ENCODE measurements around the gene TMPRSS11B. TPM values are rescaled to one million over a fixed set of nuclear protein-coding genes. Genes with fewer than 3 reads are reported as not detected.
A peak's percentile ranks its signal among the peaks of the same experiment; 100 is the strongest.
"Not testable (repeated sequence)": the region's sequence is repeated elsewhere in the genome, so short reads cannot be mapped to it uniquely, and the experiment has no call there.

TMPRSS11B gene
- polyA plus RNA-seq, 1 donor (not counting 4 experiments of a cell fraction or from before 2014, with no cell fraction given): 0.58 TPM

DNA sequence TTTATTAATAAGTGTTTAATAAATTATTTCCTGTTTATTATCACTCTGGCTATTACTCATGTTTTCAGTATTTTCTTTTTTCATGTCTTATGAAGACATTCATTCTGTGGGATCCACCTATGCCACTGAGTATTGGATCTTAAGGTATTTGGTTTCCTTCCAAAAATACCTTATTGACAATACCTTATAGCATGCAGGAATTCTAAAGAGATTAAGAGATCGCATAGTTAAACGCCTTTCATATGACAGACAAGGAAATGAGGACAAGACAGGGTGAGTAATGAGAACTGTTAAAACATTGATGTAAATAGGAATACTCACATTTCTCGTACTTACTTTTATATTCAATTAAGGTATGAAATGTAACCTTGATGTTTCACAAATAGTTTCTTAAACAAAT is 38.2 kb upstream of the TMPRSS11B start:
- Histone ChIP-seq H3K4me2 (ENCODE audit: control insufficient read depth, extremely low read depth, insufficient read depth, low read depth, low read length) (peak overlapping the region; percentile 2), H2AFZ (ENCODE audit: control insufficient read depth, low read length) (peak overlapping the region; percentile 19), H3K9me1 (ENCODE audit: control insufficient read depth, extremely low read depth, insufficient read depth, low read length) (no peaks in the 10 kb centered on the region), H3K4me1 (ENCODE audit: control insufficient read depth, extremely low read depth, insufficient read depth, low read length) (peaks cover 13% of the 10 kb centered on the region), H3K27ac (ENCODE audit: control insufficient read depth, insufficient read depth, low read length) (no peak overlapping the region), H3K9ac (ENCODE audit: control insufficient read depth, extremely low read depth, insufficient read depth, low read length) (no peak overlapping the region), H4K20me1 (ENCODE audit: control insufficient read depth, extremely low read depth, insufficient read depth, low read length) (no peaks in the 10 kb centered on the region), H3K79me2 (ENCODE audit: control insufficient read depth, insufficient read depth, low read length) (no peaks in the 10 kb centered on the region), H3K9me3 (ENCODE audit: control insufficient read depth, low read depth, low read length) (no peaks in the 10 kb centered on the region), H3K36me3 (ENCODE audit: control insufficient read depth in 2 of 2, extremely low read depth in 1 of 2, insufficient read depth in 2 of 2, low read length in 2 of 2) (no peaks in the 10 kb centered on the region), H3K27me3 (ENCODE audit: control insufficient read depth, extremely low read depth, insufficient read depth, low read length) (no peaks in the 10 kb centered on the region), H3K4me3 (ENCODE audit: control insufficient read depth in 2 of 3, extremely low read depth in 1 of 3, insufficient read depth in 2 of 3, low read depth in 1 of 3, low read length in 3 of 3) (no peak overlapping the region)
- dilution Hi-C loops (cut with MboI; ENCODE audit: extremely low pct_ligation_motif_present, low sequenced_read_pairs): no loop called here
- DNase-seq (ENCODE audit: low read depth, low spot score): peak; percentile 23
- TF ChIP-seq, protein P1, sequence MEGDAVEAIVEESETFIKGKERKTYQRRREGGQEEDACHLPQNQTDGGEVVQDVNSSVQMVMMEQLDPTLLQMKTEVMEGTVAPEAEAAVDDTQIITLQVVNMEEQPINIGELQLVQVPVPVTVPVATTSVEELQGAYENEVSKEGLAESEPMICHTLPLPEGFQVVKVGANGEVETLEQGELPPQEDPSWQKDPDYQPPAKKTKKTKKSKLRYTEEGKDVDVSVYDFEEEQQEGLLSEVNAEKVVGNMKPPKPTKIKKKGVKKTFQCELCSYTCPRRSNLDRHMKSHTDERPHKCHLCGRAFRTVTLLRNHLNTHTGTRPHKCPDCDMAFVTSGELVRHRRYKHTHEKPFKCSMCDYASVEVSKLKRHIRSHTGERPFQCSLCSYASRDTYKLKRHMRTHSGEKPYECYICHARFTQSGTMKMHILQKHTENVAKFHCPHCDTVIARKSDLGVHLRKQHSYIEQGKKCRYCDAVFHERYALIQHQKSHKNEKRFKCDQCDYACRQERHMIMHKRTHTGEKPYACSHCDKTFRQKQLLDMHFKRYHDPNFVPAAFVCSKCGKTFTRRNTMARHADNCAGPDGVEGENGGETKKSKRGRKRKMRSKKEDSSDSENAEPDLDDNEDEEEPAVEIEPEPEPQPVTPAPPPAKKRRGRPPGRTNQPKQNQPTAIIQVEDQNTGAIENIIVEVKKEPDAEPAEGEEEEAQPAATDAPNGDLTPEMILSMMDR (optimal IDR thresholded peaks at IDR 0.05 in 1 of 3, IDR thresholded peaks at IDR 0.05 in 1 of 3, conservative IDR thresholded peaks at IDR 0.05 in 1 of 3; ENCODE audit: extremely low read depth in 1 of 3, insufficient read depth in 2 of 3, low read length in 3 of 3): no peak
- TF ChIP-seq EZH2 (IDR thresholded peaks at IDR 0.05; ENCODE audit: low read length): no peak
- FAIRE-seq: no peak

DNA sequence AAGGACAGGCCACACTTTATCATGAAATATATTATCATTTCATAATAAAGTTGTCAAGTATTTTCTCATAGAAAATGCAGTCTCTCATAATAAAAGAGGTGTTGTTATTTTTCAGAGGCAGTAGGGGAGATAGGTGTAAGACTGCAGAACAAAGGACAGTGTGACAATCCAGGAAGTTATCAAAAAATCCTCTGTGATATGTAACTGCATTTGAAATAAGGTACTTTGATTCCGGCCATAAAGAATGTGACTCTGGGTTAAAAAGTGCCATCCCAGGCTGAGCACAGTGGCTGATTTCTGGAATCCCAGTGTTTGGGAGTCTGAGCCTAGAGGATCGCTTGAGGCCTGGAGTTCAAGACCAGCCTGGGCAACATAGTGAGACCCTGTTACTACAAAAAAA is 37.6 kb upstream of the TMPRSS11B start:
- Histone ChIP-seq H3K4me3 (ENCODE audit: control insufficient read depth in 2 of 3, extremely low read depth in 1 of 3, insufficient read depth in 2 of 3, low read depth in 1 of 3, low read length in 3 of 3) (no peak overlapping the region), H3K79me2 (ENCODE audit: control insufficient read depth, insufficient read depth, low read length) (no peaks in the 10 kb centered on the region), H3K36me3 (ENCODE audit: control insufficient read depth in 2 of 2, extremely low read depth in 1 of 2, insufficient read depth in 2 of 2, low read length in 2 of 2) (no peaks in the 10 kb centered on the region), H3K9me3 (ENCODE audit: control insufficient read depth, low read depth, low read length) (no peaks in the 10 kb centered on the region), H3K9me1 (ENCODE audit: control insufficient read depth, extremely low read depth, insufficient read depth, low read length) (no peaks in the 10 kb centered on the region), H4K20me1 (ENCODE audit: control insufficient read depth, extremely low read depth, insufficient read depth, low read length) (no peaks in the 10 kb centered on the region), H3K4me1 (ENCODE audit: control insufficient read depth, extremely low read depth, insufficient read depth, low read length) (peaks cover 13% of the 10 kb centered on the region), H3K4me2 (ENCODE audit: control insufficient read depth, extremely low read depth, insufficient read depth, low read depth, low read length) (no peak overlapping the region), H3K9ac (ENCODE audit: control insufficient read depth, extremely low read depth, insufficient read depth, low read length) (no peak overlapping the region), H2AFZ (ENCODE audit: control insufficient read depth, low read length) (peak overlapping the region; percentile 49), H3K27ac (ENCODE audit: control insufficient read depth, insufficient read depth, low read length) (no peak overlapping the region), H3K27me3 (ENCODE audit: control insufficient read depth, extremely low read depth, insufficient read depth, low read length) (no peaks in the 10 kb centered on the region)
- dilution Hi-C loops (cut with MboI; ENCODE audit: extremely low pct_ligation_motif_present, low sequenced_read_pairs): no loop called here
- FAIRE-seq (no peak), DNase-seq (ENCODE audit: low read depth, low spot score) (no peak)
- TF ChIP-seq, protein P1 (optimal IDR thresholded peaks at IDR 0.05 in 1 of 3, IDR thresholded peaks at IDR 0.05 in 1 of 3, conservative IDR thresholded peaks at IDR 0.05 in 1 of 3; ENCODE audit: extremely low read depth in 1 of 3, insufficient read depth in 2 of 3, low read length in 3 of 3): no peak
- TF ChIP-seq EZH2 (IDR thresholded peaks at IDR 0.05; ENCODE audit: low read length): no peak

DNA sequence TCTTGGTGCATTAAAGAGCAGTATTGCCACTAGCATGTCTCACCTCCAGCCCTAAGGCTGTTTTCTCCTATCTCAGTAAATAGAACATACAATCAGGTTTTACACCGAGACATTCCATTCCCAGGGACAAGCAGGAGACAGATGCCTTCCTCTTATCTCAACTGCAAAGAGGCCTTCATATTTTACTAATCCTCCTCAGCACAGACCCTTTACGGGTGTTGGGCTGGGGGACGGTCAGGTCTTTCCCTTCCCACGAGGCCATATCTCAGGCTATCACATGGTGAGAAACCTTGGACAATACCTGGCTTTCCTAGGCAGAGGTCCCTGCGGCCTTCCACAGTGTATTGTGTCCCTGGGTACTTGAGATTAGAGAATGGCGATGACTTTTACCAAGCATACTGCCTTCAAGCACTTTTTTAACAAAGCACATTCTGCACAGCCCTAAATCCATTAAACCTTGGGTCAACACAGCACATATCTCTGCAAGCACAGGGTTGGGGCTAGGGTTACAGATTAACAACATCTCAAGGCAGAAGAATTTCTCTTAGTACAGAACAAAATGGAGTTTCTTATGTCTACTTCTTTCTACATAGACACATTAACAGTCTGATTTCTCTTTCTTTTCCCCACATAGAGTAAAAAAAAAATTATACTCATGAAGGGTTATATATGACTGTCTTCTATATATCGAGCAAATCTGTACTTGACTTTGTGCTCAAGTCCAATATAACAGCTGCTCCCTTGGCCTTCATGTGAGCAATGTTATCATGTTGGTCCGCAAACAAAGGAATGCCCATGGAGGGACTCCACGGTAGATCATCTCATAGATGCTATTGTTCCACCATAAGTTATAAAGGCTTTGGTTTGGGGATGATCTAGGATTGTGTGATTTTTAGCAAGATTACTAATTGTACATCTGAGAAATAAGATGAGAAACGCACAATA is 36.6 kb upstream of the TMPRSS11B start:
- DNase-seq (ENCODE audit: low read depth, low spot score); H3K9ac ChIP-seq (ENCODE audit: control insufficient read depth, extremely low read depth, insufficient read depth, low read length); H3K9me3 ChIP-seq (ENCODE audit: control insufficient read depth, low read depth, low read length); H3K27ac ChIP-seq (ENCODE audit: control insufficient read depth, insufficient read depth, low read length); H4K20me1 ChIP-seq (ENCODE audit: control insufficient read depth, extremely low read depth, insufficient read depth, low read length); H3K4me2 ChIP-seq (ENCODE audit: control insufficient read depth, extremely low read depth, insufficient read depth, low read depth, low read length); H3K4me3 ChIP-seq (ENCODE audit: control insufficient read depth in 2 of 3, extremely low read depth in 1 of 3, insufficient read depth in 2 of 3, low read depth in 1 of 3, low read length in 3 of 3); FAIRE-seq; H3K79me2 ChIP-seq (ENCODE audit: control insufficient read depth, insufficient read depth, low read length); H3K27me3 ChIP-seq (ENCODE audit: control insufficient read depth, extremely low read depth, insufficient read depth, low read length); dilution Hi-C loops (cut with MboI; ENCODE audit: extremely low pct_ligation_motif_present, low sequenced_read_pairs); H3K9me1 ChIP-seq (ENCODE audit: control insufficient read depth, extremely low read depth, insufficient read depth, low read length); H3K36me3 ChIP-seq (ENCODE audit: control insufficient read depth in 2 of 2, extremely low read depth in 1 of 2, insufficient read depth in 2 of 2, low read length in 2 of 2): not testable (repeated sequence)
- peaks cover 13% of the 10 kb centered on the region for H3K4me1 ChIP-seq (ENCODE audit: control insufficient read depth, extremely low read depth, insufficient read depth, low read length)
- H2AFZ ChIP-seq (ENCODE audit: control insufficient read depth, low read length): peak overlapping the region; percentile 49
